Osteocyte (in vitro differentiated cells): ENCODE measurements around the gene ZBTB16. TPM values are rescaled to one million over a fixed set of nuclear protein-coding genes. Genes with fewer than 3 reads are reported as not detected.
A peak's percentile ranks its signal among the peaks of the same experiment; 100 is the strongest.

Experiments used
- DNase-seq: peaks from one replicate; pipeline ENCODE4 v3.0.0; 2021; ENCODE audit warnings: mixed read lengths; ENCODE audit not compliant: unreplicated experiment; ENCODE audit errors: extremely low spot score
- H3K27ac Mint-ChIP-seq: one replicate; pipeline ENCODE4 v1.8.0; 2021; ENCODE audit warnings: mild to moderate bottlenecking, mixed read lengths; ENCODE audit not compliant: unreplicated experiment
- H3K27me3 Mint-ChIP-seq: one replicate; pipeline ENCODE4 v1.8.0; 2021; ENCODE audit warnings: mixed read lengths; ENCODE audit not compliant: unreplicated experiment
- H3K36me3 Mint-ChIP-seq: one replicate; pipeline ENCODE4 v1.8.0; 2021; ENCODE audit warnings: mixed read lengths; ENCODE audit not compliant: unreplicated experiment
- H3K4me1 Mint-ChIP-seq: one replicate; pipeline ENCODE4 v1.8.0; 2021; ENCODE audit warnings: mixed read lengths; ENCODE audit not compliant: unreplicated experiment
- H3K4me3 Mint-ChIP-seq: one replicate; pipeline ENCODE4 v1.8.0; 2021; ENCODE audit warnings: mild to moderate bottlenecking, moderate library complexity, mixed read lengths; ENCODE audit not compliant: unreplicated experiment
- H3K9me3 Mint-ChIP-seq: one replicate; pipeline ENCODE4 v1.8.0; 2021; ENCODE audit warnings: mixed read lengths; ENCODE audit not compliant: unreplicated experiment
- CTCF ChIP-seq: fragments of 200-600 bp; sonication (generic); IDR thresholded peaks from 2 replicates; pipeline ENCODE4 v1.5.0; 2021; ENCODE audit warnings: antibody characterized with exemption, mild to moderate bottlenecking, moderate library complexity
- total RNA-seq: library from RNA; stranded (reverse); gene quantifications from 2 replicates; pipeline ENCODE4 v1.2.1, GENCODE V29; 2021

Gene ZBTB16
- total RNA-seq, 1 donor from 2014 or later = 20.3 TPM

- peaks cover 14% of the 10 kb centered on the region for H3K27me3 Mint-ChIP-seq
- DNase-seq = no peak
- H3K4me1 Mint-ChIP-seq = peaks cover 51% of the 10 kb centered on the region
- no peak overlapping the region for H3K27ac Mint-ChIP-seq
- H3K36me3 Mint-ChIP-seq = peaks cover 11% of the 10 kb centered on the region
- no peak for TF ChIP-seq CTCF
- no peaks in the 10 kb centered on the region for H3K9me3 Mint-ChIP-seq
- no peak overlapping the region for H3K4me3 Mint-ChIP-seq
Measured at GRCh38 chr11:114131461-114131864, 72.0 kb downstream of the ZBTB16 start.

- H3K4me3 Mint-ChIP-seq = no peak overlapping the region
- TF ChIP-seq CTCF = no peak
- peaks cover 10% of the 10 kb centered on the region for H3K27me3 Mint-ChIP-seq
- peaks cover 58% of the 10 kb centered on the region for H3K4me1 Mint-ChIP-seq
- no peak for DNase-seq
- no peaks in the 10 kb centered on the region for H3K9me3 Mint-ChIP-seq
- no peak overlapping the region for H3K27ac Mint-ChIP-seq
- H3K36me3 Mint-ChIP-seq = peaks cover 2% of the 10 kb centered on the region
Measured at GRCh38 chr11:114132417-114132816, 72.9 kb downstream of the ZBTB16 start.

- peaks cover 58% of the 10 kb centered on the region for H3K4me1 Mint-ChIP-seq
- H3K36me3 Mint-ChIP-seq = peaks cover 6% of the 10 kb centered on the region
- no peak for DNase-seq
- no peak overlapping the region for H3K27ac Mint-ChIP-seq
- no peak overlapping the region for H3K4me3 Mint-ChIP-seq
- no peak for TF ChIP-seq CTCF
- no peaks in the 10 kb centered on the region for H3K9me3 Mint-ChIP-seq
- peaks cover 8% of the 10 kb centered on the region for H3K27me3 Mint-ChIP-seq
Measured at GRCh38 chr11:114132944-114133394, 73.5 kb downstream of the ZBTB16 start.

GRCh38 chr11:114133548-114134329, 74.2 kb downstream of the ZBTB16 start:
- H3K4me1 Mint-ChIP-seq = peaks cover 55% of the 10 kb centered on the region
- peaks cover 8% of the 10 kb centered on the region for H3K27me3 Mint-ChIP-seq
- no peak overlapping the region for H3K4me3 Mint-ChIP-seq
- no peak for DNase-seq
- H3K27ac Mint-ChIP-seq = peak overlapping the region; percentile 74
- TF ChIP-seq CTCF = no peak
- H3K9me3 Mint-ChIP-seq = no peaks in the 10 kb centered on the region
- peaks cover 6% of the 10 kb centered on the region for H3K36me3 Mint-ChIP-seq

GRCh38 chr11:114134870-114135269, 75.4 kb downstream of the ZBTB16 start:
- Mint-ChIP-seq H3K36me3 (peaks cover 9% of the 10 kb centered on the region), H3K27me3 (peaks cover 5% of the 10 kb centered on the region), H3K9me3 (no peaks in the 10 kb centered on the region), H3K27ac (peak overlapping the region; percentile 54), H3K4me1 (peaks cover 48% of the 10 kb centered on the region), H3K4me3 (no peak overlapping the region)
- no peak for TF ChIP-seq CTCF
- DNase-seq = no peak
